ENCODE data around the gene KDM5C. TPM values are rescaled to one million over a fixed set of nuclear protein-coding genes. Genes with fewer than 3 reads are reported as not detected.

KDM5C gene
- total RNA-seq, 2 donors from 2014 or later = 57.4 to 101 TPM

- ATAC-seq (ENCODE audit: insufficient number of reproducible peaks, low FRiP score, low read depth) = no peak
These were observed 29.8 kb upstream of the KDM5C start for GRCh38 chrX:53254570-53255461.

GRCh38 chrX:53253293-53254020 is 28.4 kb upstream of the KDM5C start:
- no peak for TF ChIP-seq CTCF (IDR thresholded peaks at IDR 0.05)
- H3K4me1 ChIP-seq (ENCODE audit: control insufficient read depth in 1 of 2, low read depth in 2 of 2) = no peaks in the 10 kb centered on the region
- DNase-seq (ENCODE audit: low spot score) = no peak
- H3K27ac ChIP-seq = no peak overlapping the region
- no peak overlapping the region for H3K4me3 ChIP-seq
- no peaks in the 10 kb centered on the region for H3K36me3 ChIP-seq
- ATAC-seq (ENCODE audit: insufficient number of reproducible peaks, low FRiP score, low read depth) = no peak
- H3K9me3 ChIP-seq = no peaks in the 10 kb centered on the region
- H3K27me3 ChIP-seq (replicated peaks; ENCODE audit: insufficient read depth) = no peaks in the 10 kb centered on the region

More at GRCh38 chrX:53254570-53255461, 29.8 kb upstream of the KDM5C start:
- no peak for TF ChIP-seq CTCF (IDR thresholded peaks at IDR 0.05)
- Histone ChIP-seq H3K4me3 (no peak overlapping the region), H3K27me3 (replicated peaks; ENCODE audit: insufficient read depth) (no peaks in the 10 kb centered on the region), H3K36me3 (no peaks in the 10 kb centered on the region), H3K9me3 (no peaks in the 10 kb centered on the region), H3K4me1 (ENCODE audit: control insufficient read depth in 1 of 2, low read depth in 2 of 2) (no peaks in the 10 kb centered on the region), H3K27ac (no peak overlapping the region)
- no peak for DNase-seq (ENCODE audit: low spot score)

GRCh38 chrX:53251307-53251706 is 26.3 kb upstream of the KDM5C start:
- ATAC-seq (ENCODE audit: insufficient number of reproducible peaks, low FRiP score, low read depth) = no peak
- no peaks in the 10 kb centered on the region for H3K27me3 ChIP-seq (replicated peaks; ENCODE audit: insufficient read depth)
- TF ChIP-seq CTCF (IDR thresholded peaks at IDR 0.05) = no peak
- H3K4me1 ChIP-seq (ENCODE audit: control insufficient read depth in 1 of 2, low read depth in 2 of 2) = no peaks in the 10 kb centered on the region
- no peak for DNase-seq (ENCODE audit: low spot score)
- H3K4me3 ChIP-seq = no peak overlapping the region
- no peaks in the 10 kb centered on the region for H3K9me3 ChIP-seq
- H3K27ac ChIP-seq = no peak overlapping the region
- no peaks in the 10 kb centered on the region for H3K36me3 ChIP-seq

GRCh38 chrX:53250556-53250955 is 25.5 kb upstream of the KDM5C start:
- H3K9me3 ChIP-seq = no peaks in the 10 kb centered on the region
- no peak for ATAC-seq (ENCODE audit: insufficient number of reproducible peaks, low FRiP score, low read depth)
- H3K27me3 ChIP-seq (replicated peaks; ENCODE audit: insufficient read depth) = no peaks in the 10 kb centered on the region
- H3K36me3 ChIP-seq = no peaks in the 10 kb centered on the region
- H3K4me1 ChIP-seq (ENCODE audit: control insufficient read depth in 1 of 2, low read depth in 2 of 2) = no peaks in the 10 kb centered on the region
- H3K4me3 ChIP-seq = no peak overlapping the region
- no peak overlapping the region for H3K27ac ChIP-seq
- TF ChIP-seq CTCF (IDR thresholded peaks at IDR 0.05) = no peak
- DNase-seq (ENCODE audit: low spot score) = no peak

- H3K4me1 ChIP-seq (ENCODE audit: control insufficient read depth in 1 of 2, low read depth in 2 of 2) = no peaks in the 10 kb centered on the region
- no peak overlapping the region for H3K27ac ChIP-seq
- H3K36me3 ChIP-seq = no peaks in the 10 kb centered on the region
- no peak overlapping the region for H3K4me3 ChIP-seq
- ATAC-seq (ENCODE audit: insufficient number of reproducible peaks, low FRiP score, low read depth) = no peak
- no peaks in the 10 kb centered on the region for H3K9me3 ChIP-seq
- no peak for DNase-seq (ENCODE audit: low spot score)
- H3K27me3 ChIP-seq (replicated peaks; ENCODE audit: insufficient read depth) = no peaks in the 10 kb centered on the region
- no peak for TF ChIP-seq CTCF (IDR thresholded peaks at IDR 0.05)
These were observed 24.5 kb upstream of the KDM5C start for GRCh38 chrX:53249408-53250042.

All from thoracic aorta (tissue), 2 donors.